Measurements from ENCODE around the gene HNRNPA0.
"Not testable (repeated sequence)": the region's sequence is repeated elsewhere in the genome, so short reads cannot be mapped to it uniquely, and the experiment has no call there.

HNRNPA0 gene

GRCh38 chr5:137754188-137754960 is at the start of gene HNRNPA0:
Gene HNRNPA0 (minus strand): TSS chr5:137754363. CDS start chr5:137754066, 297 bp downstream.
- peak; percentile 98 for DNase-seq (ENCODE audit: low spot score)

- DNase-seq (ENCODE audit: low spot score), result no peak
These were observed 48.4 kb upstream of the HNRNPA0 start for GRCh38 chr5:137802282-137803210.

DNA sequence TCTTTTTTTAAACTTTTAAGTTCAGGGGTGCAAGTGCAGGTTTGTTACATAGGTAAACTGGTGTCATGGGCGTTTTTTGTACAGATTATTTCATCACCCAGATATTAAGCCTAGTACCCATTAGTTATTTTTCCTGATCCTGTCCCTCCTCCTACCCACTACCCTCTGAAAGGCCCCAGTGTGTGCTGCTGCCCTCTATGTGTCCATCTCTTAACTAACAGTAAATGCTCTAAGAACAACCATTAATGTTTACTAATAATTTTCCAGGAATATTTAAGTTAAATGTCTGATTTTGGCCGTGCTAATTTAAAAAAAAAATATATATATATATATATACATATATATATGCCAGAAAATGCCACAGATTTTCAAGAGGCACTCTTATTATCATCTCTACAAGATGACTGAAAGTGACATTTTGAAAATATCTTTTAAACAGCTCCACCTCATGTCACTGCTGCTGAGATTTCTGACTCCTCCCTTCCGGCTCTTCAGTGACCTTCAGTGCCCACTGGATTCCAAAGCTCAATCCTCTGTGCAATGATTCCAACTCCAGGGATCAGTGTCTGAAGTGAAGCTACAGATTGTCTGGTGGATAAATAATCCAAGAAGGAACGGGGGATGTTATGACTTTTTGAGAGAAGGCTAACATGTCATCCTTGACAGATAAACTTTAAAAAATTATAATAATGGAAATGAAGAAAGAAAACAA is 46.7 kb upstream of the HNRNPA0 start:
- DNase-seq (ENCODE audit: low spot score), result no peak

DNA sequence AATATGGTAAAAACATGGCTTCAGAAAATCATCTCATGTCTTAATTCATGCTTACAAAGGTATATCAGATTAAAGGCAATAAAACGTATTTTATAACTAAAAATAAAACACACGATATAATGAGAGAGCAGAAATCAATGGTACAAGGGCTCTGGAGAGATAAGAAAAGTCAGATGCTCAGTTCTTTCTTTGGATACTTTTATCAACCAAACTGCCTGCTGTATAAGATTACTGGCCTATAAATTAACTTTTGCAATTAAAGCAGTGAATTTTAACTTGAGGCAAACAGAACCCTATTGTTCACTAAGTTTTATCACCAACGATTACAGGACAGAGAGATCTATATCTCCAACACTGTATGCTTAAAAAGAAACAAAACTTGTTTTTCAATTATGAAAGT is 42.1 kb upstream of the HNRNPA0 start:
- DNase-seq (ENCODE audit: low spot score), result no peak

DNA sequence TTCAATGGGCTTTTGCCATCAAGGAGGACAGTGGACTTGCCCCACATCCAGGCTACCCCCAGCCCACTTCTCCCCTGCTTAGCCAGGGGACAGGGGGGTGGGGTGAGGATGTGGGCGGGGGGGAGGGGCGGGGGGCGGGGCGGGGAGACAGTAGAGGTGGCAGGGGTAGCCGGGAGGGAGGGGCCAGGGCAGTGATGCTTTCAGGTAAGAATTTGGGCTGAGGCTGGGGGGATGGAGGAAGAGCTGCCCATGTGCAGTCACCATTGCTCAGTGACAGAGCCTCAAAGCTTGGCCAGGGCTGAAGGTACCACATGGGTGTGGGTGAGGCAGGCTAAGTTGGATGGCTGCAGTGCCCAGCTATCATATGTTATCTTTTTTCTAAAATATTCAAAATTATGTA is 40.7 kb upstream of the HNRNPA0 start:
- no peak for DNase-seq (ENCODE audit: low spot score)

DNA sequence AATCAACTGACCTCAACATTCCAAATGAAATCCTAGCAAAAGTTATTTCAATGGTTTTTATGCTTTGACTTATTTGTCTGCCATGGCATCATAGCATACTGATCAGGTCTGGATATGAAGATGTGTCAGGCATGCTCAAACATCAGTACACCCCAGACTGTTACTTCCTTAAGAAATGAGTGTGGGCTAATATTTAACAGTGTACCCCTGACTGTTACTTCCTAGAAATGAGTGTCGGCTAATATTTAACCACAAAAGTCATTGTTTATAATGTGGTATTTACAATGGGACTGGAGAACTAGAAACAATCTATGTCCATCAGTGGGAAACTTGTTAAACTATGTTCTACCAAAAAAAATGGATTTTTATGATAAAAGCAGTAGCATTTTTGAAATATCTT is 38.1 kb upstream of the HNRNPA0 start:
- DNase-seq (ENCODE audit: low spot score), result no peak

GRCh38 chr5:137791799-137792198 is 37.6 kb upstream of the HNRNPA0 start:
- no peak for DNase-seq (ENCODE audit: low spot score)

DNA sequence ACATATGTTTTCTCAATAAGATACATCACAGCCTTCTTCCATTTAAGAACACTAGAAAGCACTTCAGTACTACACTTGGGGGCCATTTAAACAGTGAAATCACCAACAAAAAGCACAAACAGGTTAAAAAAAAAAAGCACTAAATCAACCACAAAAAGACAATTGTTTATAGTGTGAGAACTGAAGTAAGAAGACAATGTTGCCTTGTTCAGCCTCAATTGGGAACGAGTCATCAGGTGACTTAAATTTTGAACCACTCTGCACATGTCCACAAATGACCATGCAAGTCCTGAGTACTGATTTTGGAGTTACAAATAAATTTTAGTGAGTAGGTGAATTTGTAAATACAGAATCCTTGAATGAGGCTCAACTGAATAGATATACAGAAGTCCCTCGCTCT is 37.2 kb upstream of the HNRNPA0 start:
- DNase-seq (ENCODE audit: low spot score), result no peak

DNA sequence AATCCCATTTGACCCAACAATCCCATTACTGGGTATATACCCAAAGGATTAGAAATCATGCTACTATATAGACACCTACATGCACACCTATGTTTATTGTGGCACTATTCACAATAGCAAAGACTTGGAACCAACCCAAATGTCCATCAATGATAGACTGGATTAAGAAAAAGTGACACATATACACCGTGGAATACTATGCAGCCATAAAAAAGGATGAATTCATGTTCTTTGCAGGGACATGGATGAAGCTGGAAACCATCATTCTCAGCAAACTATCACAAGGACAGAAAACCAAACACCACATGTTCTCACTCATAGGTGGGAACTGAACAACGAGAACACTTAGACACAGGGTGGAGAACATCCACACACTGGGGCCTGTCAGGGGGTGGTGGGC is 34.4 kb upstream of the HNRNPA0 start:
- DNase-seq (ENCODE audit: low spot score), result not testable (repeated sequence)

- DNase-seq (ENCODE audit: low spot score), result no peak
These were observed 28.9 kb upstream of the HNRNPA0 start for GRCh38 chr5:137782984-137783536.

DNA sequence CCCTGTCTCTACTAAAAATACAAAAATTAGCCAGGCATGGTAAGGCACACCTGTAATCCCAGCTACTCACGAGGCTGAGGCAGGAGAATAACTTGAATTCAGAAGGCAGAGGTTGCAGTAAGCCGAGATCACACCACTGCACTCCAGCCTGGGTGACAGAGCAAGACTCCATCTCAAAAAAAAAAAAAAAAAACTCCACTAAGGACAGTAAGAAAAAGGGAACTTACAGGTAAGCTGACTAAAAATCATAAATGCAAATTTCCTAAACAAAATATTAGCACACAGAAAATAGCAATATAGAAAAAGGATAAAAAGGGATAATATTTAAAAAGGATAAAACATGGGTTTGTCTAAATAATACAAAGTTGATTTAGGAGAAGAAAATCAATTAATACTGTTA is 27.9 kb upstream of the HNRNPA0 start:
- no peak for DNase-seq (ENCODE audit: low spot score)

DNA sequence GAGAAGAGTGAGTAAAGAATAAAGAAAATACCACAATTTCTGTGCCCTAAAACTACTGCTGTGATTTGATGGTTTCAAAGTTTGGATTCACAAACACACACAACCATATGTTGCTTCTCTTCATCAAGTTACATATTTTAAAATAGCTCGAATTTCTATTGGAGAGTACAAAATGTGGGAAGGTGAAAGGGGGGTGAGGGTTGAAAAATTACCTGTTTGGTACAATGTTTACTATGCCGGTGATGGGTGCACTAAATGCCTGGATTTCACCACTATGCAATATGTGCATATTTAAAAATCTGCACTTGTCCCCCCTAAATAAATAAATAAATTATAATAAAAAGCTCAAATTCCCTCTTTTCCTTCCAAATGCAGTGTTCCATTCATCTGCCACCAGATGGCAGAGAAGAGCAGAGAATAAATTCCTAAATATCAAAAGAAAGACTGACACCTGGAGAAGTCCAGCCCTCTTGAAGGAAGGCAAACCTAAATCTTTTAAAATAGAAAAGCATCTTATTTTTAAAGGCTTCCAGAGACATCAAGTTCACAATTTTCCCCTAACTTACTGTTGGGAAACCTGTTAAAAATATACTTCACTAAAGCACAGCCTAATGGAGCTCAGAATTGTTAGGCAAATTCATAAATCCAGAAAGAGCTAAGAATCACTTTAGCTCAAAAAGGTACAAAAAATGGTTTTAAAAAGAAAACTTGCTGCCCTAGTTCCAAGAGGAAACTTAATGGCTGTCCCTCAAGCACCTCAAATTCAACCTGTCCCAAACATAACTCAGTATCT is 24.8 kb upstream of the HNRNPA0 start:
- peak; percentile 22 for DNase-seq (ENCODE audit: low spot score)

GRCh38 chr5:137767937-137768336 is 13.8 kb upstream of the HNRNPA0 start:
- DNase-seq (ENCODE audit: low spot score), result not testable (repeated sequence)

DNA sequence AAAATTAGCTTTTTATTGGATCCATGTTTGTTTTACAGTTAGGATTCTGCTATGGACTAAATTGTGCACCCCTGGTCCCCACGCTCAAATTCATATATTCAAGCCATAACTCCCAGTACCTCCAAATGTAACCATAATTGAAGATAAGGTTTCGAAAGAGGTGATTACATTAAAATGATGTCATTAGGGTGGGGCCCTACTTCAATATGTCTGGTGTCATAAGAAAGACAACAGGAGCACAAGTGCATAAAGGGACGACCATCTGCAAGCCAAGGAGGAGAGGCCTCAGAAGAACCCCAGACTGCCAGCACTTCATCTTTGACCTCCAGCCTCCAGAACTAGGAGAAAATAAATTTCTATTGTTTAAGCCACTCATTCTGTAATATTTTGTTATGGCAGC is 7.4 kb upstream of the HNRNPA0 start:
- DNase-seq (ENCODE audit: low spot score), result no peak

DNA sequence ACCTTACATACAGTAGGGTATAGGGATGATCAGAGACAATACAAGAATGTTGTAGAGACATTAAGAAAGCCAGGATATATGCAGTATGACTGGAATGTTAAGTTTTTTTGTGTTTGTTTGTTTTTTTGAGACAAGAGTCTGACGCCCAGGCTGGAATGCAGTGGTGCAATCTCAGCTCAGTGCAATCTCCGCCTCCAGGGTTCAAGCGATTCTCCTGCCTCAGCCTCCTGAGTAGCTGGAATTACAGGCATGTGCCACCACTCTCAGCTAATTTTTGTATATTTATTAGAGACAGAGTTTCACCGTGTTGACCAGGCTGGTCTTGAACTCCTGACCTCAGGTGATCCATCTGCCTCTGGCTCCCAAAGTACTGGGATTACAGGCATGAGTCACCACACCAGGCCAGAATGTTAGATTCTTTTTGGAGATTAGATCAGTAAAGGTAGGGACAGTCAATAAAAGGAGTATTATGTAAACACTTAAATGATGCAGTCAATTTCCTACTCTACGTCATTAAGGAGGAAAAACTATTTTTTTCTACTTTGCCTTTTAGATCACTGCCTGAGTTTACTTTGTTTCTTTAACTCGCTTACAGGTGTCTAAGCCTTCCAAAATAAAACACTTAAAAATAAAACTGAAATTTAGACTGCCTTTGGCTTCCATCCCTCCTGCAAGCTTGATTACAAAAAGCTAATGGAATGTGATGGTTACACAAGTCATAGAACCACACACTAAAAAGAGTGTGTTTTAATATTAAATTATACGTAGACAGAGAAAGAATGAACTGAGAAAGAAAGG is 6.8 kb upstream of the HNRNPA0 start:
- DNase-seq (ENCODE audit: low spot score), result no peak

DNA sequence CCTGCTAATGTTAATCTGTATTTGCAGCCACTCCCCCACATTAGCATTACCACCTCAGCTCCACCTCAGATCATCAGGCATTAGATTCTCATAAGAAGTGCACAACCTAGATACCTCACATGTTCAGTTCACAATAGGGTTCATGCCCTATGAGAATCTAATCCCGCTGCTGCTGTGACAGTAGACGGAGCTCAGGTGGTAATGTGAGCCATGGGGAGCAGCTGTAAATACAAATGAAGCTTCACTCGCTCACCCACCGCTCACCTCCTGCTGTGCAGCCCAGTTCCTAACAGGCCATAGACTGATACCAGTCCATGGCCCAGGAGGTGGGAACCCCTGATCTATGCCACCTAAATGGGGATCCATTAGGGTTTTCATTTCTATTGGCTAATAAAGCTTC is 6.1 kb upstream of the HNRNPA0 start:
- no peak for DNase-seq (ENCODE audit: low spot score)

- no peak for DNase-seq (ENCODE audit: low spot score)
These were observed 4.6 kb upstream of the HNRNPA0 start for GRCh38 chr5:137758715-137759306.

- no peak for DNase-seq (ENCODE audit: low spot score)
These were observed 4.0 kb upstream of the HNRNPA0 start for GRCh38 chr5:137758121-137758520.

- no peak for DNase-seq (ENCODE audit: low spot score)
These were observed 3.5 kb upstream of the HNRNPA0 start for GRCh38 chr5:137757634-137758033.

All from AG08395 (cell line).